ENCODE data around the gene MINDY4B.

The MINDY4B gene

DNA sequence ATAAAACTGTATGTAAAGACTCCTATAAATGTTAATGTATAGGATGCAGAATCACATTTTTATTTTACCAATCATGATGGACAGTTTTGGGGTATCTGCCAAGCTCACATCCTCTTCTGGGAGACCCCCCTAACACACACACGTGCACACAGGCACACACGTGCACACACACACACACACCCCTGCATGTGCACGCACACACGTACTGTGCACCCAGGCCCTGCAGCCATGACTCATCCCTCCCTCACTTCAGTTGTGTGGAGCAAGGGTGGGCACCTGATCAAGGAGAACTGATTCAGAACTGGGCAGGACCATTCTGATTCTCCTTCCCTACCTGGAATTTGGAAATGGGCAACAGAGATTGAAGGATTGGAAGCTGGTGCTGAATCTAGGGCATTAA, 16.0 kb upstream of the MINDY4B start:
- Histone ChIP-seq H3K4me1 (ENCODE audit: insufficient read depth, low read length, severe bottlenecking) (peaks cover 6% of the 10 kb centered on the region), H3K27ac (ENCODE audit: low read depth, low read length, poor library complexity, severe bottlenecking) (no peak overlapping the region), H3K79me2 (ENCODE audit: insufficient read depth, low read length) (no peaks in the 10 kb centered on the region), H2AFZ (ENCODE audit: low read length) (no peak overlapping the region), H3K9me3 (ENCODE audit: low read length) (no peaks in the 10 kb centered on the region), H3F3A (ENCODE audit: insufficient read depth, low read length) (no peaks in the 10 kb centered on the region), H3K27me3 (ENCODE audit: insufficient read depth, low read length) (no peaks in the 10 kb centered on the region), H3K36me3 (ENCODE audit: insufficient read depth, low read length) (no peaks in the 10 kb centered on the region), H3K4me2 (ENCODE audit: low read length) (no peak overlapping the region), H3K4me3 (ENCODE audit: low read depth, low read length, poor library complexity, severe bottlenecking) (no peak overlapping the region), H3K9me2 (ENCODE audit: low read depth, low read length) (no peaks in the 10 kb centered on the region), H3K9ac (ENCODE audit: low read length) (no peak overlapping the region), H4K20me1 (ENCODE audit: insufficient read depth, low read length) (no peaks in the 10 kb centered on the region)
- TF ChIP-seq, protein P1, sequence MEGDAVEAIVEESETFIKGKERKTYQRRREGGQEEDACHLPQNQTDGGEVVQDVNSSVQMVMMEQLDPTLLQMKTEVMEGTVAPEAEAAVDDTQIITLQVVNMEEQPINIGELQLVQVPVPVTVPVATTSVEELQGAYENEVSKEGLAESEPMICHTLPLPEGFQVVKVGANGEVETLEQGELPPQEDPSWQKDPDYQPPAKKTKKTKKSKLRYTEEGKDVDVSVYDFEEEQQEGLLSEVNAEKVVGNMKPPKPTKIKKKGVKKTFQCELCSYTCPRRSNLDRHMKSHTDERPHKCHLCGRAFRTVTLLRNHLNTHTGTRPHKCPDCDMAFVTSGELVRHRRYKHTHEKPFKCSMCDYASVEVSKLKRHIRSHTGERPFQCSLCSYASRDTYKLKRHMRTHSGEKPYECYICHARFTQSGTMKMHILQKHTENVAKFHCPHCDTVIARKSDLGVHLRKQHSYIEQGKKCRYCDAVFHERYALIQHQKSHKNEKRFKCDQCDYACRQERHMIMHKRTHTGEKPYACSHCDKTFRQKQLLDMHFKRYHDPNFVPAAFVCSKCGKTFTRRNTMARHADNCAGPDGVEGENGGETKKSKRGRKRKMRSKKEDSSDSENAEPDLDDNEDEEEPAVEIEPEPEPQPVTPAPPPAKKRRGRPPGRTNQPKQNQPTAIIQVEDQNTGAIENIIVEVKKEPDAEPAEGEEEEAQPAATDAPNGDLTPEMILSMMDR (IDR thresholded peaks at IDR 0.05; ENCODE audit: low read length): no peak
- no peak for TF ChIP-seq EZH2 (IDR thresholded peaks at IDR 0.05; ENCODE audit: borderline replicate concordance, low read length)

DNA sequence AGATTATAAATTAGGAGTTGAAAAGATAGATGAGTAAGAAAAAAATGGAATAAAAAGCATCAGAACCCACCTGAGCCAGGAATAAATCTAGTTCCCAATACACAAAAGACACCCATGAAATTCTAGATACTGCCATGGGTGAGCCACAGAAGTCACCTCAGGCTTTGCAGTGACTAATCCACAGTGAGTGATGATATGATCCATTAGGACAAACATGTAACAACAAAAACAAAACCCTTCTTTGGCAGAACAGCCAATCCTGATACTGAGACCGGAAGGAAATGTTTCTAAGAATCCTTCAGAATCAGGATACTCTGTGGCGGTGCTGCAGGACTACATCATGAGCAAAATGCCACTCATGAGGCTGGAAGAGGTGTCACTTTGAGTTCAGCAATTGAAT, 15.0 kb upstream of the MINDY4B start:
- Histone ChIP-seq H3K9me3 (ENCODE audit: low read length) (no peaks in the 10 kb centered on the region), H3K4me1 (ENCODE audit: insufficient read depth, low read length, severe bottlenecking) (no peaks in the 10 kb centered on the region), H2AFZ (ENCODE audit: low read length) (no peak overlapping the region), H3K79me2 (ENCODE audit: insufficient read depth, low read length) (no peaks in the 10 kb centered on the region), H3F3A (ENCODE audit: insufficient read depth, low read length) (no peaks in the 10 kb centered on the region), H3K36me3 (ENCODE audit: insufficient read depth, low read length) (no peaks in the 10 kb centered on the region), H4K20me1 (ENCODE audit: insufficient read depth, low read length) (no peaks in the 10 kb centered on the region), H3K27me3 (ENCODE audit: insufficient read depth, low read length) (no peaks in the 10 kb centered on the region), H3K4me3 (ENCODE audit: low read depth, low read length, poor library complexity, severe bottlenecking) (no peak overlapping the region), H3K9me2 (ENCODE audit: low read depth, low read length) (no peaks in the 10 kb centered on the region), H3K9ac (ENCODE audit: low read length) (no peak overlapping the region), H3K27ac (ENCODE audit: low read depth, low read length, poor library complexity, severe bottlenecking) (no peak overlapping the region), H3K4me2 (ENCODE audit: low read length) (no peak overlapping the region)
- TF ChIP-seq EZH2 (IDR thresholded peaks at IDR 0.05; ENCODE audit: borderline replicate concordance, low read length): no peak
- TF ChIP-seq, protein P1 (IDR thresholded peaks at IDR 0.05; ENCODE audit: low read length): no peak

DNA sequence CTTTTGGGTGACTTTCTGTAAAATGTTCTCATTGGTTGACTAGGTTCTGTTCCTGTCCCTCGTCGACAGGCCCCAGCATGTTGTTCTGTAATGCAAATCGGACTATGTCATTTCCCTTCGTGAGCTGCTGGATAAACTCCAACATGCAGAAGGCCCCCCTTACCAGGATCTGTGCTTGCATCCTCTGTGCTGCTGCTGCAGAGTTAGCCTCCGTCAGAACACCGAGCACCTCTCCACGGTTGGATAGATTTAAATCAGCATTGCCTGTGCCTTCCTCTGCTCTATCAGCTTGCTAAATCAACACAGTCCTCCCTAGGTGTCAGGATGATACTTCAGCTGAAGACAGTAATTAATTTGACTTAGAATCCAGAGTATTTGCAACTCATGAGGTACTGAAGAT, 12.7 kb upstream of the MINDY4B start:
- H3K4me2 ChIP-seq (ENCODE audit: low read length): no peak overlapping the region
- H3K27ac ChIP-seq (ENCODE audit: low read depth, low read length, poor library complexity, severe bottlenecking): no peak overlapping the region
- no peaks in the 10 kb centered on the region for H3K27me3 ChIP-seq (ENCODE audit: insufficient read depth, low read length)
- H3K4me3 ChIP-seq (ENCODE audit: low read depth, low read length, poor library complexity, severe bottlenecking): no peak overlapping the region
- H3K9me2 ChIP-seq (ENCODE audit: low read depth, low read length): no peaks in the 10 kb centered on the region
- no peaks in the 10 kb centered on the region for H3K4me1 ChIP-seq (ENCODE audit: insufficient read depth, low read length, severe bottlenecking)
- no peak overlapping the region for H3K9ac ChIP-seq (ENCODE audit: low read length)
- H3K36me3 ChIP-seq (ENCODE audit: insufficient read depth, low read length): no peaks in the 10 kb centered on the region
- no peaks in the 10 kb centered on the region for H3F3A ChIP-seq (ENCODE audit: insufficient read depth, low read length)
- H3K9me3 ChIP-seq (ENCODE audit: low read length): no peaks in the 10 kb centered on the region
- TF ChIP-seq, protein P1 (IDR thresholded peaks at IDR 0.05; ENCODE audit: low read length): no peak
- no peak for TF ChIP-seq EZH2 (IDR thresholded peaks at IDR 0.05; ENCODE audit: borderline replicate concordance, low read length)
- H4K20me1 ChIP-seq (ENCODE audit: insufficient read depth, low read length): no peaks in the 10 kb centered on the region
- no peak overlapping the region for H2AFZ ChIP-seq (ENCODE audit: low read length)
- no peaks in the 10 kb centered on the region for H3K79me2 ChIP-seq (ENCODE audit: insufficient read depth, low read length)
